Glutamatergic neuron (in vitro differentiated cells): ENCODE results near the gene GATAD2A. TPM values are rescaled to one million over a fixed set of nuclear protein-coding genes. Genes with fewer than 3 reads are reported as not detected.

Source experiments
- DNase-seq: peaks from one replicate; pipeline ENCODE4 v3.0.0; 2022
- H3K27ac Mint-ChIP-seq: one replicate; pipeline ENCODE4 v1.8.0; 2020; ENCODE audit warnings: mild to moderate bottlenecking, mixed read lengths, inconsistent platforms; ENCODE audit not compliant: unreplicated experiment
- H3K27me3 Mint-ChIP-seq: one replicate; pipeline ENCODE4 v1.8.0; 2020; ENCODE audit warnings: mild to moderate bottlenecking, moderate library complexity, mixed read lengths, inconsistent platforms; ENCODE audit not compliant: unreplicated experiment
- H3K36me3 Mint-ChIP-seq: one replicate; pipeline ENCODE4 v1.8.0; 2020; ENCODE audit warnings: mild to moderate bottlenecking, mixed read lengths, inconsistent platforms; ENCODE audit not compliant: unreplicated experiment
- H3K4me1 Mint-ChIP-seq: one replicate; pipeline ENCODE4 v1.8.0; 2020; ENCODE audit warnings: mild to moderate bottlenecking, low read depth, mixed read lengths, inconsistent platforms; ENCODE audit not compliant: unreplicated experiment
- H3K4me3 Mint-ChIP-seq: one replicate; pipeline ENCODE4 v1.8.0; 2020; ENCODE audit warnings: mild to moderate bottlenecking, mixed read lengths, inconsistent platforms; ENCODE audit not compliant: unreplicated experiment
- H3K9me3 Mint-ChIP-seq: one replicate; pipeline ENCODE4 v1.8.0; 2020; ENCODE audit warnings: mild to moderate bottlenecking, moderate library complexity, mixed read lengths, inconsistent platforms; ENCODE audit not compliant: unreplicated experiment
- CTCF ChIP-seq: fragments of 200-600 bp; sonication (generic); IDR thresholded peaks from one replicate; pipeline ENCODE4 v1.5.0; 2021; ENCODE audit not compliant: partially characterized antibody, unreplicated experiment
- total RNA-seq: library from RNA; stranded (reverse); fragmentation: NEBNext Ultra II Directional; extraction: Animal tissue kit (Norgen Biotek cat#: 25700); gene quantifications from one replicate; pipeline ENCODE4 v1.2.1, GENCODE V29; 2021; ENCODE audit not compliant: unreplicated experiment

GATAD2A gene
- total RNA-seq, 1 donor from 2014 or later, result 203 TPM

- Mint-ChIP-seq H3K27me3 (peaks cover 2% of the 10 kb centered on the region), H3K27ac (no peak overlapping the region), H3K9me3 (peaks cover 14% of the 10 kb centered on the region), H3K36me3 (no peaks in the 10 kb centered on the region), H3K4me3 (peak overlapping the region; percentile 10), H3K4me1 (peaks cover 32% of the 10 kb centered on the region)
- no peak for TF ChIP-seq CTCF
- no peak for DNase-seq
Measured at GRCh38 chr19:19446655-19447437, 41.4 kb downstream of the GATAD2A start.

- no peaks in the 10 kb centered on the region for H3K36me3 Mint-ChIP-seq
- peaks cover 35% of the 10 kb centered on the region for H3K4me1 Mint-ChIP-seq
Measured at GRCh38 chr19:19447536-19448237, 42.2 kb downstream of the GATAD2A start.

GRCh38 chr19:19448238-19448544, 42.7 kb downstream of the GATAD2A start:
- H3K4me1 Mint-ChIP-seq, result peaks cover 30% of the 10 kb centered on the region
- no peak for TF ChIP-seq CTCF
- peak overlapping the region; percentile 25 for H3K4me3 Mint-ChIP-seq
- H3K36me3 Mint-ChIP-seq, result no peaks in the 10 kb centered on the region
- peaks cover 2% of the 10 kb centered on the region for H3K27me3 Mint-ChIP-seq
- no peak overlapping the region for H3K27ac Mint-ChIP-seq
- H3K9me3 Mint-ChIP-seq, result peaks cover 14% of the 10 kb centered on the region
- no peak for DNase-seq

More at GRCh38 chr19:19447536-19448237, 42.2 kb downstream of the GATAD2A start:
- TF ChIP-seq CTCF, result no peak
- no peak for DNase-seq
- peak overlapping the region; percentile 25 for H3K4me3 Mint-ChIP-seq
- H3K27me3 Mint-ChIP-seq, result peaks cover 2% of the 10 kb centered on the region
- peaks cover 14% of the 10 kb centered on the region for H3K9me3 Mint-ChIP-seq
- H3K27ac Mint-ChIP-seq, result no peak overlapping the region

- H3K4me3 Mint-ChIP-seq, result peak overlapping the region; percentile 25
- peaks cover 2% of the 10 kb centered on the region for H3K27me3 Mint-ChIP-seq
Measured at GRCh38 chr19:19451429-19452242, 46.2 kb downstream of the GATAD2A start.

More at GRCh38 chr19:19451429-19452242, 46.2 kb downstream of the GATAD2A start:
- no peak for DNase-seq
- Mint-ChIP-seq H3K36me3 (no peaks in the 10 kb centered on the region), H3K27ac (peak overlapping the region; percentile 83), H3K9me3 (peaks cover 4% of the 10 kb centered on the region), H3K4me1 (peaks cover 22% of the 10 kb centered on the region)
- no peak for TF ChIP-seq CTCF
